Measurements from ENCODE around the gene SLIT3. TPM values are rescaled to one million over a fixed set of nuclear protein-coding genes. Genes with fewer than 3 reads are reported as not detected.
A peak's percentile ranks its signal among the peaks of the same experiment; 100 is the strongest.

The SLIT3 gene
- total RNA-seq, 1 donor from 2014 or later = 56.6 TPM

GRCh38 chr5:168721002-168721753 lies 579.8 kb downstream of the SLIT3 start:
- peaks cover 61% of the 10 kb centered on the region for H3K27me3 Mint-ChIP-seq
- TF ChIP-seq CTCF (conservative IDR thresholded peaks at IDR 0.05) = no peak
- H3K36me3 Mint-ChIP-seq = peaks cover 23% of the 10 kb centered on the region
- no peak overlapping the region for H3K4me3 Mint-ChIP-seq
- H3K4me1 Mint-ChIP-seq (ENCODE audit: unreplicated experiment) = peaks cover 4% of the 10 kb centered on the region
- no peak overlapping the region for H3K27ac Mint-ChIP-seq
- DNase-seq (ENCODE audit: extremely low spot score, unreplicated experiment) = no peak
- no peaks in the 10 kb centered on the region for H3K9me3 Mint-ChIP-seq

GRCh38 chr5:168720575-168720974 lies 580.4 kb downstream of the SLIT3 start:
- DNase-seq (ENCODE audit: extremely low spot score, unreplicated experiment) = no peak
- no peak overlapping the region for H3K27ac Mint-ChIP-seq
- H3K4me1 Mint-ChIP-seq (ENCODE audit: unreplicated experiment) = peaks cover 4% of the 10 kb centered on the region
- no peak overlapping the region for H3K4me3 Mint-ChIP-seq
- peaks cover 57% of the 10 kb centered on the region for H3K27me3 Mint-ChIP-seq
- TF ChIP-seq CTCF (conservative IDR thresholded peaks at IDR 0.05) = no peak
- H3K36me3 Mint-ChIP-seq = peaks cover 20% of the 10 kb centered on the region
- H3K9me3 Mint-ChIP-seq = no peaks in the 10 kb centered on the region

GRCh38 chr5:168714046-168714445 lies 586.9 kb downstream of the SLIT3 start:
- peaks cover 40% of the 10 kb centered on the region for H3K27me3 Mint-ChIP-seq
- peaks cover 3% of the 10 kb centered on the region for H3K36me3 Mint-ChIP-seq
- H3K4me1 Mint-ChIP-seq (ENCODE audit: unreplicated experiment) = peaks cover 11% of the 10 kb centered on the region
- no peak overlapping the region for H3K4me3 Mint-ChIP-seq
- DNase-seq (ENCODE audit: extremely low spot score, unreplicated experiment) = peak; percentile 24
- no peaks in the 10 kb centered on the region for H3K9me3 Mint-ChIP-seq
- no peak overlapping the region for H3K27ac Mint-ChIP-seq
- TF ChIP-seq CTCF (conservative IDR thresholded peaks at IDR 0.05) = no peak

- Mint-ChIP-seq H3K9me3 (no peaks in the 10 kb centered on the region), H3K4me1 (ENCODE audit: unreplicated experiment) (peaks cover 11% of the 10 kb centered on the region), H3K4me3 (no peak overlapping the region), H3K36me3 (peaks cover 3% of the 10 kb centered on the region), H3K27me3 (peaks cover 40% of the 10 kb centered on the region), H3K27ac (no peak overlapping the region)
- peak; percentile 34 for DNase-seq (ENCODE audit: extremely low spot score, unreplicated experiment)
- TF ChIP-seq CTCF (conservative IDR thresholded peaks at IDR 0.05) = no peak
Observed at GRCh38 chr5:168713051-168713450, 587.9 kb downstream of the SLIT3 start.

GRCh38 chr5:168712280-168712924 lies 588.5 kb downstream of the SLIT3 start:
- H3K4me1 Mint-ChIP-seq (ENCODE audit: unreplicated experiment) = peaks cover 11% of the 10 kb centered on the region
- TF ChIP-seq CTCF (conservative IDR thresholded peaks at IDR 0.05) = no peak
- H3K27me3 Mint-ChIP-seq = peaks cover 38% of the 10 kb centered on the region
- H3K4me3 Mint-ChIP-seq = no peak overlapping the region
- peak; percentile 34 for DNase-seq (ENCODE audit: extremely low spot score, unreplicated experiment)
- H3K36me3 Mint-ChIP-seq = peaks cover 3% of the 10 kb centered on the region
- no peaks in the 10 kb centered on the region for H3K9me3 Mint-ChIP-seq
- peak overlapping the region; percentile 23 for H3K27ac Mint-ChIP-seq
